Upper lobe of left lung (tissue), 4 donors: ENCODE data around the gene BRMS1.

ENCODE experiments used
- EP300 ChIP-seq, 4 donors: sonication (generic); formaldehyde crosslinking; IDR thresholded peaks; one replicate each; pipeline ENCODE4 v1.5.1; 2017; ENCODE audit warnings: antibody characterized with exemption in 4 of 4, control low read depth in 2 of 4
- POLR2A ChIP-seq, 4 donors: fragments of 450-650 bp; IDR thresholded peaks; one replicate each; pipeline ENCODE4 v1.5.1; 2016 to 2017; ENCODE audit warnings: antibody characterized with exemption in 4 of 4, mild to moderate bottlenecking in 2 of 4
- TF ChIP-seq, protein P1 (sequence below), 6 experiments: fragments of 450-650 bp in 4 of 6; fragments of 200-600 bp in 2 of 6; sonication (generic) in 2 of 6; IDR thresholded peaks; one replicate each; pipeline ENCODE4 v1.5.1; 2016 to 2019; ENCODE audit warnings: antibody characterized with exemption in 6 of 6

DNA sequence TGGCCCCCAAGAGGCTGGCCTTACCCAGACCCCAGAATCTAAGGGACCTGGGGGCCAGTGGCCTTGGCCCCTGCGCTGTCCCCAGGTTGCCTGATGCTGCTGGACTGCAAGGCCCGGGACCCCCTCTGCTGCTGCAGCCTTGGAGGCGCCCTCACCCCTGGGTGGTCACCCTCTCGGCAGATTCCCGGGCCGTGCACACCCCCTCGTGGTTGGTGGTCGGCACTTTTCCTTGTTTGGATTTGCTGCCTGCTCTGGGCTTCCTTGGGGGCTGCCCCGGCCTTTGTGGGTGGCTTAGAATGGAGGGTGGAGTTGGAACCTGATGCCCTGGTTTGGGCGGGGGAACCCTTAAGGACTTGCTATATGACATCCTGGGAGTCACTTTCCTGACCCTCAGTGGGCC lies 14.0 kb downstream of the BRMS1 start:
- TF ChIP-seq, protein P1, sequence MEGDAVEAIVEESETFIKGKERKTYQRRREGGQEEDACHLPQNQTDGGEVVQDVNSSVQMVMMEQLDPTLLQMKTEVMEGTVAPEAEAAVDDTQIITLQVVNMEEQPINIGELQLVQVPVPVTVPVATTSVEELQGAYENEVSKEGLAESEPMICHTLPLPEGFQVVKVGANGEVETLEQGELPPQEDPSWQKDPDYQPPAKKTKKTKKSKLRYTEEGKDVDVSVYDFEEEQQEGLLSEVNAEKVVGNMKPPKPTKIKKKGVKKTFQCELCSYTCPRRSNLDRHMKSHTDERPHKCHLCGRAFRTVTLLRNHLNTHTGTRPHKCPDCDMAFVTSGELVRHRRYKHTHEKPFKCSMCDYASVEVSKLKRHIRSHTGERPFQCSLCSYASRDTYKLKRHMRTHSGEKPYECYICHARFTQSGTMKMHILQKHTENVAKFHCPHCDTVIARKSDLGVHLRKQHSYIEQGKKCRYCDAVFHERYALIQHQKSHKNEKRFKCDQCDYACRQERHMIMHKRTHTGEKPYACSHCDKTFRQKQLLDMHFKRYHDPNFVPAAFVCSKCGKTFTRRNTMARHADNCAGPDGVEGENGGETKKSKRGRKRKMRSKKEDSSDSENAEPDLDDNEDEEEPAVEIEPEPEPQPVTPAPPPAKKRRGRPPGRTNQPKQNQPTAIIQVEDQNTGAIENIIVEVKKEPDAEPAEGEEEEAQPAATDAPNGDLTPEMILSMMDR (IDR thresholded peaks at IDR 0.05) = no peak
- TF ChIP-seq POLR2A (IDR thresholded peaks at IDR 0.05) (no peak), EP300 (IDR thresholded peaks at IDR 0.05) (no peak)
